Measurements from ENCODE around the gene RTL10.

The RTL10 gene

GRCh38 chr22:19871023-19871844 is 16.6 kb upstream of the RTL10 start:
- Histone ChIP-seq H3K9ac (ENCODE audit: low read length in 5 of 5) (no peak overlapping the region), H3K27ac (ENCODE audit: low read depth, low read length) (no peak overlapping the region), H3K4me1 (ENCODE audit: control insufficient read depth in 5 of 5, insufficient read depth in 5 of 5, low read length in 5 of 5) (no peaks in the 10 kb centered on the region), H3K36me3 (ENCODE audit: control insufficient read depth in 5 of 5, insufficient read depth in 5 of 5, low read length in 5 of 5) (peaks cover 0 to 18% (median 0%) of the 10 kb centered on the region in 5 donors), H3K9me3 (ENCODE audit: control insufficient read depth in 5 of 5, low read length in 5 of 5) (no peaks in the 10 kb centered on the region), H3K4me3 (ENCODE audit: low read depth in 1 of 5, low read length in 5 of 5) (no peak overlapping the region), H3K27me3 (ENCODE audit: control insufficient read depth in 5 of 5, insufficient read depth in 4 of 5, low read length in 5 of 5) (peaks cover 0 to 5% (median 3%) of the 10 kb centered on the region in 5 donors)

GRCh38 chr22:19870153-19871022 is 15.7 kb upstream of the RTL10 start:
- Histone ChIP-seq H3K9me3 (ENCODE audit: control insufficient read depth in 5 of 5, low read length in 5 of 5) (no peaks in the 10 kb centered on the region), H3K36me3 (ENCODE audit: control insufficient read depth in 5 of 5, insufficient read depth in 5 of 5, low read length in 5 of 5) (peaks cover 0 to 15% (median 0%) of the 10 kb centered on the region in 5 donors), H3K4me3 (ENCODE audit: low read depth in 1 of 5, low read length in 5 of 5) (no peak overlapping the region), H3K9ac (ENCODE audit: low read length in 5 of 5) (no peak overlapping the region), H3K27ac (ENCODE audit: low read depth, low read length) (no peak overlapping the region), H3K4me1 (ENCODE audit: control insufficient read depth in 5 of 5, insufficient read depth in 5 of 5, low read length in 5 of 5) (no peaks in the 10 kb centered on the region), H3K27me3 (ENCODE audit: control insufficient read depth in 5 of 5, insufficient read depth in 4 of 5, low read length in 5 of 5) (peaks cover 0 to 5% (median 3%) of the 10 kb centered on the region in 5 donors)

GRCh38 chr22:19869497-19870152 is 15.0 kb upstream of the RTL10 start:
- H3K4me3 ChIP-seq (ENCODE audit: low read depth in 1 of 5, low read length in 5 of 5), result no peak overlapping the region
- peaks cover 0 to 8% (median 0%) of the 10 kb centered on the region in 5 donors for H3K36me3 ChIP-seq (ENCODE audit: control insufficient read depth in 5 of 5, insufficient read depth in 5 of 5, low read length in 5 of 5)
- peaks cover 0 to 5% (median 3%) of the 10 kb centered on the region in 5 donors for H3K27me3 ChIP-seq (ENCODE audit: control insufficient read depth in 5 of 5, insufficient read depth in 4 of 5, low read length in 5 of 5)
- no peak overlapping the region for H3K9ac ChIP-seq (ENCODE audit: low read length in 5 of 5)
- no peak overlapping the region for H3K27ac ChIP-seq (ENCODE audit: low read depth, low read length)
- no peaks in the 10 kb centered on the region for H3K9me3 ChIP-seq (ENCODE audit: control insufficient read depth in 5 of 5, low read length in 5 of 5)
- H3K4me1 ChIP-seq (ENCODE audit: control insufficient read depth in 5 of 5, insufficient read depth in 5 of 5, low read length in 5 of 5), result no peaks in the 10 kb centered on the region

GRCh38 chr22:19868773-19869471 is 14.2 kb upstream of the RTL10 start:
- H3K36me3 ChIP-seq (ENCODE audit: control insufficient read depth in 5 of 5, insufficient read depth in 5 of 5, low read length in 5 of 5), result peaks cover 0 to 1% (median 0%) of the 10 kb centered on the region in 5 donors
- H3K9ac ChIP-seq (ENCODE audit: low read length in 5 of 5), result no peak overlapping the region
- H3K4me1 ChIP-seq (ENCODE audit: control insufficient read depth in 5 of 5, insufficient read depth in 5 of 5, low read length in 5 of 5), result no peaks in the 10 kb centered on the region
- H3K9me3 ChIP-seq (ENCODE audit: control insufficient read depth in 5 of 5, low read length in 5 of 5), result no peaks in the 10 kb centered on the region
- no peak overlapping the region for H3K27ac ChIP-seq (ENCODE audit: low read depth, low read length)
- peaks cover 0 to 5% (median 3%) of the 10 kb centered on the region in 5 donors for H3K27me3 ChIP-seq (ENCODE audit: control insufficient read depth in 5 of 5, insufficient read depth in 4 of 5, low read length in 5 of 5)
- no peak overlapping the region for H3K4me3 ChIP-seq (ENCODE audit: low read depth in 1 of 5, low read length in 5 of 5)

- Histone ChIP-seq H3K9me3 (ENCODE audit: control insufficient read depth in 5 of 5, low read length in 5 of 5) (no peaks in the 10 kb centered on the region), H3K36me3 (ENCODE audit: control insufficient read depth in 5 of 5, insufficient read depth in 5 of 5, low read length in 5 of 5) (no peaks in the 10 kb centered on the region), H3K27ac (ENCODE audit: low read depth, low read length) (no peak overlapping the region), H3K4me1 (ENCODE audit: control insufficient read depth in 5 of 5, insufficient read depth in 5 of 5, low read length in 5 of 5) (no peaks in the 10 kb centered on the region), H3K9ac (ENCODE audit: low read length in 5 of 5) (no peak overlapping the region), H3K27me3 (ENCODE audit: control insufficient read depth in 5 of 5, insufficient read depth in 4 of 5, low read length in 5 of 5) (peaks cover 0 to 5% (median 3%) of the 10 kb centered on the region in 5 donors), H3K4me3 (ENCODE audit: low read depth in 1 of 5, low read length in 5 of 5) (no peak overlapping the region)
Measured at GRCh38 chr22:19868333-19868732, 13.7 kb upstream of the RTL10 start.

GRCh38 chr22:19867617-19868016 is 12.9 kb upstream of the RTL10 start:
- H3K27me3 ChIP-seq (ENCODE audit: control insufficient read depth in 5 of 5, insufficient read depth in 4 of 5, low read length in 5 of 5), result peaks cover 0 to 3% (median 0%) of the 10 kb centered on the region in 5 donors
- H3K36me3 ChIP-seq (ENCODE audit: control insufficient read depth in 5 of 5, insufficient read depth in 5 of 5, low read length in 5 of 5), result no peaks in the 10 kb centered on the region
- H3K4me3 ChIP-seq (ENCODE audit: low read depth in 1 of 5, low read length in 5 of 5), result no peak overlapping the region
- H3K9me3 ChIP-seq (ENCODE audit: control insufficient read depth in 5 of 5, low read length in 5 of 5), result no peaks in the 10 kb centered on the region
- no peaks in the 10 kb centered on the region for H3K4me1 ChIP-seq (ENCODE audit: control insufficient read depth in 5 of 5, insufficient read depth in 5 of 5, low read length in 5 of 5)
- H3K27ac ChIP-seq (ENCODE audit: low read depth, low read length), result no peak overlapping the region
- H3K9ac ChIP-seq (ENCODE audit: low read length in 5 of 5), result no peak overlapping the region

- H3K27me3 ChIP-seq (ENCODE audit: control insufficient read depth in 5 of 5, insufficient read depth in 4 of 5, low read length in 5 of 5), result no peaks in the 10 kb centered on the region
- H3K9ac ChIP-seq (ENCODE audit: low read length in 5 of 5), result no peak overlapping the region
- no peak overlapping the region for H3K4me3 ChIP-seq (ENCODE audit: low read depth in 1 of 5, low read length in 5 of 5)
- H3K36me3 ChIP-seq (ENCODE audit: control insufficient read depth in 5 of 5, insufficient read depth in 5 of 5, low read length in 5 of 5), result no peaks in the 10 kb centered on the region
- H3K27ac ChIP-seq (ENCODE audit: low read depth, low read length), result no peak overlapping the region
- H3K9me3 ChIP-seq (ENCODE audit: control insufficient read depth in 5 of 5, low read length in 5 of 5), result no peaks in the 10 kb centered on the region
- H3K4me1 ChIP-seq (ENCODE audit: control insufficient read depth in 5 of 5, insufficient read depth in 5 of 5, low read length in 5 of 5), result no peaks in the 10 kb centered on the region
Measured at GRCh38 chr22:19866665-19867009, 12.0 kb upstream of the RTL10 start.

- Histone ChIP-seq H3K27ac (ENCODE audit: low read depth, low read length) (no peak overlapping the region), H3K36me3 (ENCODE audit: control insufficient read depth in 5 of 5, insufficient read depth in 5 of 5, low read length in 5 of 5) (no peaks in the 10 kb centered on the region), H3K9me3 (ENCODE audit: control insufficient read depth in 5 of 5, low read length in 5 of 5) (no peaks in the 10 kb centered on the region), H3K9ac (ENCODE audit: low read length in 5 of 5) (no peak overlapping the region), H3K4me3 (ENCODE audit: low read depth in 1 of 5, low read length in 5 of 5) (no peak overlapping the region), H3K4me1 (ENCODE audit: control insufficient read depth in 5 of 5, insufficient read depth in 5 of 5, low read length in 5 of 5) (no peaks in the 10 kb centered on the region), H3K27me3 (ENCODE audit: control insufficient read depth in 5 of 5, insufficient read depth in 4 of 5, low read length in 5 of 5) (no peaks in the 10 kb centered on the region)
Measured at GRCh38 chr22:19865141-19865829, 10.6 kb upstream of the RTL10 start.

- H3K4me1 ChIP-seq (ENCODE audit: control insufficient read depth in 5 of 5, insufficient read depth in 5 of 5, low read length in 5 of 5), result no peaks in the 10 kb centered on the region
Measured at GRCh38 chr22:19864538-19865106, 9.9 kb upstream of the RTL10 start.

More at GRCh38 chr22:19864538-19865106, 9.9 kb upstream of the RTL10 start:
- Histone ChIP-seq H3K36me3 (ENCODE audit: control insufficient read depth in 5 of 5, insufficient read depth in 5 of 5, low read length in 5 of 5) (no peaks in the 10 kb centered on the region), H3K27ac (ENCODE audit: low read depth, low read length) (no peak overlapping the region), H3K27me3 (ENCODE audit: control insufficient read depth in 5 of 5, insufficient read depth in 4 of 5, low read length in 5 of 5) (no peaks in the 10 kb centered on the region), H3K4me3 (ENCODE audit: low read depth in 1 of 5, low read length in 5 of 5) (no peak overlapping the region), H3K9me3 (ENCODE audit: control insufficient read depth in 5 of 5, low read length in 5 of 5) (no peaks in the 10 kb centered on the region), H3K9ac (ENCODE audit: low read length in 5 of 5) (no peak overlapping the region)
